ENCODE measurements around the gene ARNT2. TPM values are rescaled to one million over a fixed set of nuclear protein-coding genes. Genes with fewer than 3 reads are reported as not detected.

The ARNT2 gene
- total and polyA plus RNA-seq, 12 donors: 0.71 to 6.7 (median 4.0) TPM

GRCh38 chr15:80456517-80457492 is 52.6 kb downstream of the ARNT2 start:
- no peaks in the 10 kb centered on the region for H3K9me3 ChIP-seq
- intact Hi-C loops (cut with DNase I): loop anchor here in 8 of 10 donors (1.0 to 10.0 kb wide), 12 partner anchors 50 to 808 kb away; partner anchors contain the start of gene CEMIP (in 3 of the 8)
- ATAC-seq (no peak), DNase-seq (no peak)
- TF ChIP-seq, protein P1, sequence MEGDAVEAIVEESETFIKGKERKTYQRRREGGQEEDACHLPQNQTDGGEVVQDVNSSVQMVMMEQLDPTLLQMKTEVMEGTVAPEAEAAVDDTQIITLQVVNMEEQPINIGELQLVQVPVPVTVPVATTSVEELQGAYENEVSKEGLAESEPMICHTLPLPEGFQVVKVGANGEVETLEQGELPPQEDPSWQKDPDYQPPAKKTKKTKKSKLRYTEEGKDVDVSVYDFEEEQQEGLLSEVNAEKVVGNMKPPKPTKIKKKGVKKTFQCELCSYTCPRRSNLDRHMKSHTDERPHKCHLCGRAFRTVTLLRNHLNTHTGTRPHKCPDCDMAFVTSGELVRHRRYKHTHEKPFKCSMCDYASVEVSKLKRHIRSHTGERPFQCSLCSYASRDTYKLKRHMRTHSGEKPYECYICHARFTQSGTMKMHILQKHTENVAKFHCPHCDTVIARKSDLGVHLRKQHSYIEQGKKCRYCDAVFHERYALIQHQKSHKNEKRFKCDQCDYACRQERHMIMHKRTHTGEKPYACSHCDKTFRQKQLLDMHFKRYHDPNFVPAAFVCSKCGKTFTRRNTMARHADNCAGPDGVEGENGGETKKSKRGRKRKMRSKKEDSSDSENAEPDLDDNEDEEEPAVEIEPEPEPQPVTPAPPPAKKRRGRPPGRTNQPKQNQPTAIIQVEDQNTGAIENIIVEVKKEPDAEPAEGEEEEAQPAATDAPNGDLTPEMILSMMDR (IDR thresholded peaks at IDR 0.05): no peak
- peaks cover 0 to 83% (median 0%) of the 10 kb centered on the region in 7 donors for H3K27me3 ChIP-seq
- no peak overlapping the region for H3K4me3 ChIP-seq
- H3K36me3 ChIP-seq: no peaks in the 10 kb centered on the region
- no peak overlapping the region for H3K27ac ChIP-seq
- peaks cover 0 to 19% (median 0%) of the 10 kb centered on the region in 9 donors for H3K4me1 ChIP-seq
- 61 to 63% methylated on average over 4 of the region's 4 CpGs for WGBS, 2 donors

DNA sequence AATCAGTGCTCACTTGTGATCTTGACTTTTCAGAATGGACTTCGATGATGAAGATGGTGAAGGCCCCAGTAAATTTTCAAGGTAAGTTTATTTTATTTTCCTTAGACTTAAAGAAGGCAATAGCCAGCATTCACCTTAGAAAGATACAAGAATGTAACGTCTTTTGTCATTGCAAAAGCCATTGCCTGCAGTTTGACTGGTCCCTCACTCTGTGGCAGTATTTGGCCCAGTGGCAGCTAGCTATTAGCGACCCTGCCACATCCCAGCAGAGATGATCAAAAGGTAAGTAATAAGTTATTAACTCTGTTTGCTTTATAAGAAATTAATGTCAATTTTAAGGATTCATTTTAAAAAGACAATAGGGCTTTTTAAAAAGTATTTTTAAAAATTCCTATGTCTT is 53.7 kb downstream of the ARNT2 start:
- Histone ChIP-seq H3K27ac (no peak overlapping the region), H3K4me1 (peaks cover 0 to 21% (median 0%) of the 10 kb centered on the region in 9 donors), H3K4me3 (no peak overlapping the region), H3K9me3 (no peaks in the 10 kb centered on the region), H3K36me3 (no peaks in the 10 kb centered on the region), H3K27me3 (peaks cover 0 to 83% (median 0%) of the 10 kb centered on the region in 7 donors)
- no peak for ATAC-seq
- intact Hi-C loops (cut with DNase I): loop anchor here in 8 of 10 donors (2.0 to 10.0 kb wide), 10 partner anchors 49 to 807 kb away; partner anchors contain the start of gene CEMIP (in 3 of the 8)
- TF ChIP-seq, protein P1 (IDR thresholded peaks at IDR 0.05): no peak
- DNase-seq: no peak
- WGBS, 2 donors: 87 to 95% methylated on average over 3 of the region's 3 CpGs

DNA sequence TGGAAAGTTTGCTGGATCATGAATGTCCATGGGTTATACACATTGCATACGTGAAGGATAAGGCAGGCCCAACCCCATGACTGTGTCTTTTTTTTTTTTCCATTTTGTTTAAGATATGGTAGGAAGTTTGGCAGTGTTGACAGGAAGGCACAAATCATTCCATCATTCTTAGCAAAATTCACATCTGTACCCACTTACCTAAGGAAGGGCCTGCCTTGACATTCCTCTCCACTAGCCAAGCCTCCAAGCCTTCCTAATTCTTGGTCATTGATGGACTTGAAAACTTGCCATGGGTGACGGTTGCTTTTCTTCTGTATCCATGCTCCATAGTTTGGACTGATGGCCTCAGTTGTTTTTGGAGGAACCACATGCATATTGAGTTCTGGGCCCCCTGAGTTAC is 54.4 kb downstream of the ARNT2 start:
- Histone ChIP-seq H3K9me3 (no peaks in the 10 kb centered on the region), H3K4me1 (peaks cover 0 to 21% (median 0%) of the 10 kb centered on the region in 9 donors), H3K27me3 (peaks cover 0 to 84% (median 0%) of the 10 kb centered on the region in 7 donors), H3K4me3 (no peak overlapping the region), H3K36me3 (no peaks in the 10 kb centered on the region), H3K27ac (no peak overlapping the region)
- DNase-seq (no peak), ATAC-seq (no peak)
- 88 to 91% methylated on average over 2 of the region's 2 CpGs for WGBS, 2 donors
- TF ChIP-seq, protein P1 (IDR thresholded peaks at IDR 0.05): no peak
- intact Hi-C loops (cut with DNase I): loop anchor here in 8 of 10 donors (5.0 to 10.0 kb wide), 8 partner anchors 49 to 806 kb away; partner anchors contain the start of gene CEMIP (in 2 of the 8)

DNA sequence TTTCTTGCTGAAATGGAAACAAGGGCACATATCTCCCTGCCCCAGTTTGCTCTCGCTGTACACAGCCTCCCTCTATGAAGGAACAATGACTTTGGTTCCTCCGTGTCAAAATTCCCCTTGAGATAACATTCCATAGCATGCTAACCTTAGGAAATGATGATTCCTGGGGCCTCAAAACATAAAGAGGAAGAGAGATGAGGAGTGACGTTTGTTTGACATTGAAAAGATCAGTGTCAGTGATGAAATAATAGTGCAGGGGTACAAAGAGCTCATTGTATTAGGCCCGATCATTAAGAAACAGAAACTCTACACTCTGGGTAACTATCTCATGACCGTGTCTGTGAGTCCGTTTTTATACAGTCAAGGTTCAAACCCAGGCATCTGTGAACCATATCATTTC is 55.2 kb downstream of the ARNT2 start:
- no peak for ATAC-seq

More for the DNA sequence above, 55.2 kb downstream of the ARNT2 start:
- TF ChIP-seq, protein P1 (IDR thresholded peaks at IDR 0.05): no peak
- no peak for DNase-seq
- H3K27me3 ChIP-seq: peaks cover 0 to 85% (median 0%) of the 10 kb centered on the region in 7 donors
- H3K27ac ChIP-seq: no peak overlapping the region
- peaks cover 0 to 21% (median 0%) of the 10 kb centered on the region in 9 donors for H3K4me1 ChIP-seq
- intact Hi-C loops (cut with DNase I): loop anchor here in 8 of 10 donors (5.0 to 10.0 kb wide), 8 partner anchors 48 to 805 kb away; partner anchors contain the start of gene CEMIP (in 2 of the 8)
- no peak overlapping the region for H3K4me3 ChIP-seq
- 64 to 72% methylated on average over 6 of the region's 6 CpGs for WGBS, 2 donors
- no peaks in the 10 kb centered on the region for H3K9me3 ChIP-seq
- no peaks in the 10 kb centered on the region for H3K36me3 ChIP-seq
